HepG2 (cell line): ENCODE measurements around the gene TSPAN32. TPM values are rescaled to one million over a fixed set of nuclear protein-coding genes. Genes with fewer than 3 reads are reported as not detected.

Experiments used
- ATAC-seq: fragments of 200-7000 bp; cut with Tn5 transposase; 3 replicates; pipeline ENCODE4 v1.9.1; 2020; ENCODE audit warnings: mild to moderate bottlenecking, moderate library complexity
- BruUV-seq: library from RNA; stranded (reverse); fragments of 400-500 nt; replicated peaks from 2 replicates; lab custom pipeline; 2021; lab: Mats Ljungman, UMichigan
- CTCF ChIA-PET: fragments of 300-600 bp; formaldehyde crosslinking; extraction: SDS; loops from one replicate; lab custom pipeline; 2021; ENCODE audit warnings: low total read pairs, inconsistent platforms, low intra/inter-chr PET ratio; lab: Yijun Ruan, JAX
- POLR2A ChIA-PET: fragments of 350-600 bp; sonication (Branson Sonifier 250); formaldehyde crosslinking; loops from one replicate; lab custom pipeline; 2020; ENCODE audit warnings: antibody characterized with exemption, inconsistent platforms; lab: Yijun Ruan, JAX
- DNase-seq: peaks from one replicate; pipeline ENCODE4 v3.0.0-alpha.2; 2015; ENCODE audit warnings: low spot score
- FAIRE-seq: peaks from 3 replicates; lab custom pipeline; 2011; peaks lifted over from hg19 to GRCh38; lab: Jason Lieb, UNC
- H2AFZ ChIP-seq: one replicate; pipeline ENCODE4 v1.6.1; 2011; ENCODE audit warnings: low read length, inconsistent platforms
- H3K27ac ChIP-seq: fragments of 300-600 bp; 3 replicates; pipeline ENCODE4 v1.8.0; 2011; ENCODE audit warnings: mixed run types, mild to moderate bottlenecking, mixed read lengths, low read length, inconsistent platforms; ENCODE audit not compliant: insufficient read depth; ENCODE audit errors: extremely low read length
- H3K27me3 ChIP-seq, 2 experiments: fragments of 200-600 bp in 1 of 2; 2 replicates in 1 of 2; 3 replicates in 1 of 2; pipeline versions ENCODE4 v1.6.0 to v1.8.0; 2011; ENCODE audit warnings: low read length in 2 of 2, mild to moderate bottlenecking in 2 of 2, moderate library complexity in 2 of 2, inconsistent platforms in 1 of 2; ENCODE audit not compliant: insufficient read depth in 2 of 2, control insufficient read depth in 1 of 2
- H3K36me3 ChIP-seq, 2 experiments: fragments of 200-600 bp in 1 of 2; replicated peaks in 1 of 2; 2 replicates in 1 of 2; 3 replicates in 1 of 2; pipeline versions ENCODE4 v1.5.1 to v1.8.0; 2011; ENCODE audit warnings: low read length in 2 of 2, inconsistent platforms in 1 of 2; ENCODE audit not compliant: insufficient read depth in 2 of 2, control insufficient read depth in 1 of 2
- H3K4me1 ChIP-seq: 2 replicates; pipeline ENCODE4 v1.5.1; 2012; ENCODE audit warnings: low read length, inconsistent platforms; ENCODE audit not compliant: insufficient read depth
- H3K4me2 ChIP-seq: 2 replicates; pipeline ENCODE4 v1.6.0; 2011; ENCODE audit warnings: low read depth, low read length, inconsistent platforms
- H3K4me3 ChIP-seq, 3 experiments: fragments of 200-600 bp in 1 of 3; sonication (generic), shearing (Covaris generic) in 1 of 3; replicated peaks in 1 of 3; 2 replicates each; pipeline ENCODE4 v1.5.1; 2011 to 2016; ENCODE audit warnings: low read length in 3 of 3, inconsistent platforms in 2 of 3, low read depth in 2 of 3, mild to moderate bottlenecking in 2 of 3, control low read depth in 1 of 3, mixed read lengths in 1 of 3; ENCODE audit not compliant: insufficient read depth in 1 of 3
- H3K79me2 ChIP-seq: one replicate; pipeline ENCODE4 v1.6.1; 2011; ENCODE audit warnings: low read length, inconsistent platforms; ENCODE audit not compliant: insufficient read depth
- H3K9ac ChIP-seq: 2 replicates; pipeline ENCODE4 v1.6.0; 2011; ENCODE audit warnings: mild to moderate bottlenecking, low read depth, low read length, inconsistent platforms; ENCODE audit not compliant: insufficient read depth
- H3K9me3 ChIP-seq: 2 replicates; pipeline ENCODE4 v1.5.1; 2012; ENCODE audit warnings: mild to moderate bottlenecking, low read length
- H4K20me1 ChIP-seq: 2 replicates; pipeline ENCODE4 v1.6.0; 2011; ENCODE audit warnings: inconsistent platforms, mild to moderate bottlenecking, low read length, moderate library complexity; ENCODE audit not compliant: insufficient read depth
- BCLAF1 ChIP-seq: fragments of 450-650 bp; IDR thresholded peaks from 2 replicates; pipeline ENCODE4 v1.6.1; 2017; ENCODE audit warnings: mild to moderate bottlenecking
- CBX2 ChIP-seq, 2 experiments: fragments of 200-600 bp in 1 of 2; sonication (generic); formaldehyde crosslinking in 1 of 2; IDR thresholded peaks; 2 replicates each; pipeline versions ENCODE4 v1.7.0 to v1.8.1; 2018 to 2022; ENCODE audit warnings: low read depth in 2 of 2, low read length in 1 of 2, mild to moderate bottlenecking in 1 of 2, missing genetic modification reagents in 1 of 2
- KAT7 ChIP-seq: IDR thresholded peaks from 2 replicates; pipeline ENCODE4 v1.6.1; 2018; ENCODE audit warnings: borderline replicate concordance, missing compliant biosample characterization
- MNT ChIP-seq: fragments of 450-650 bp; IDR thresholded peaks from 2 replicates; pipeline ENCODE4 v1.6.1; 2016
- MTA3 ChIP-seq: sonication (generic); formaldehyde crosslinking; IDR thresholded peaks from 2 replicates; pipeline ENCODE4 v1.4.0; 2020; ENCODE audit warnings: missing genetic modification reagents
- TRIM24 ChIP-seq: sonication (generic); formaldehyde crosslinking; IDR thresholded peaks from 2 replicates; pipeline ENCODE4 v1.8.0; 2022; ENCODE audit warnings: mild to moderate bottlenecking, missing genetic modification reagents
- ZNF773 ChIP-seq: sonication (generic); formaldehyde crosslinking; IDR thresholded peaks from 2 replicates; pipeline ENCODE4 v1.4.0; 2020; ENCODE audit warnings: missing genetic modification reagents, borderline replicate concordance
- ZNF790 ChIP-seq: sonication (generic); formaldehyde crosslinking; IDR thresholded peaks from 2 replicates; pipeline ENCODE4 v1.8.0; 2022; ENCODE audit warnings: missing genetic modification reagents, mild to moderate bottlenecking, borderline replicate concordance
- WGBS: methylation state at CpG from one replicate; pipeline ENCODE4 v1.1.6; 2017; ENCODE audit warnings: low lambda C conversion rate; 5-methylcytosine and 5-hydroxymethylcytosine counted together
- in situ Hi-C: cut with HindIII; loops from 2 replicates; pipeline ENCODE4 v1.10.0; 2017; ENCODE audit warnings: low pct_unique_long_range_greater_than_20kb; ENCODE audit not compliant: extremely low pct_ligation_motif_present
- intact Hi-C: fragments of 100-400 bp; cut with micrococcal nuclease; formaldehyde crosslinking; loops from one replicate; pipeline ENCODE4 v1.10.0; 2022; ENCODE audit not compliant: unreplicated experiment
- polyA plus RNA-seq, 8 experiments: library from polyadenylated mRNA; depleted of rRNA in 3 of 8; stranded (reverse) in 7 of 8; unstranded in 1 of 8; fragments of >200 nt; fragmentation: Illumina TruSeq in 4 of 8; extraction: Trizol in 4 of 8; gene quantifications; 2 replicates each; pipeline versions ENCODE4 v1.2.1 to v1.2.3, GENCODE V29; 2011 to 2016; ENCODE audit warnings: low read depth in 4 of 8, missing spikeins in 1 of 8, mixed read lengths in 1 of 8; ENCODE audit not compliant: insufficient read depth in 1 of 8
- total RNA-seq, 5 experiments: library from RNA; depleted of rRNA; stranded (reverse); fragments of >200 nt; fragmentation: Illumina TruSeq; extraction: Trizol; gene quantifications; 2 replicates each; pipeline ENCODE4 v1.2.3, GENCODE V29; 2016; ENCODE audit warnings: low read depth in 1 of 5
- TF ChIP-seq, protein P1 (sequence below): sonication (generic); formaldehyde crosslinking; IDR thresholded peaks from 2 replicates; pipeline ENCODE4 v1.4.0; 2020; ENCODE audit warnings: low read depth, mild to moderate bottlenecking, missing genetic modification reagents
- TF ChIP-seq, protein P2 (sequence below): sonication (generic); formaldehyde crosslinking; IDR thresholded peaks from 2 replicates; pipeline ENCODE4 v1.5.1; 2020; ENCODE audit warnings: mild to moderate bottlenecking, missing genetic modification reagents, moderate library complexity
- TF ChIP-seq, protein P3 (sequence below): sonication (generic); formaldehyde crosslinking; IDR thresholded peaks from 2 replicates; pipeline ENCODE4 v1.5.1; 2020; ENCODE audit warnings: mild to moderate bottlenecking, moderate library complexity, missing genetic modification reagents

Gene TSPAN32
- total and polyA plus RNA-seq, 2 of the 13 experiments (the other 11 are each of a cell fraction or from before 2014, with no cell fraction given), result 0.09 to 0.70 TPM

DNA sequence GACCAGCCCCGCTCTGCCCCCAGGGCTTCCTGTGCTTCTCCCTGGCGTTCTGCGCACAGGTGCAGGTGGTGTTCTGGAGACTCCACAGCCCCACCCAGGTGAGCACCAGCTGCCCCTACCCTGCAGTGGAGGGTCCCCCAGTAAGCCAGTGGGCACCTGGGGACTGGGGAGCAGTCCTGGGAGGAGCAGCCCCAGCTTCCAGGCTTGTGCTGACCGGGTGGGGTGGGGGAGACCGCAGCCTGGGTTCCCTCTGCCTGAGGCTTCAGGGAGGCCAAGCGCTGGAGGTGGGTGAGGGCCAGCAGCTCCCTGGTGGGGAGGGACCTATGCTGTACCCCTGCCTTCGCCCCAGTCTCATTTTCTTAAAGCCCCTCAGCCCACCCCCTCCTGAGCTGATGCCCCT, 6.9 kb downstream of the TSPAN32 start (continued):
- TF ChIP-seq MNT (no peak), CBX2 (IDR thresholded peaks at IDR 0.05; ENCODE audit: low read depth, low read length) (no peak), CBX2 (CRISPR knock-in tag; IDR thresholded peaks at IDR 0.05; ENCODE audit: low read depth) (no peak), MTA3 (no peak), ZNF773 (CRISPR knock-in tag) (no peak), TRIM24 (CRISPR knock-in tag) (no peak), KAT7 (no peak)
- TF ChIP-seq, protein P1, sequence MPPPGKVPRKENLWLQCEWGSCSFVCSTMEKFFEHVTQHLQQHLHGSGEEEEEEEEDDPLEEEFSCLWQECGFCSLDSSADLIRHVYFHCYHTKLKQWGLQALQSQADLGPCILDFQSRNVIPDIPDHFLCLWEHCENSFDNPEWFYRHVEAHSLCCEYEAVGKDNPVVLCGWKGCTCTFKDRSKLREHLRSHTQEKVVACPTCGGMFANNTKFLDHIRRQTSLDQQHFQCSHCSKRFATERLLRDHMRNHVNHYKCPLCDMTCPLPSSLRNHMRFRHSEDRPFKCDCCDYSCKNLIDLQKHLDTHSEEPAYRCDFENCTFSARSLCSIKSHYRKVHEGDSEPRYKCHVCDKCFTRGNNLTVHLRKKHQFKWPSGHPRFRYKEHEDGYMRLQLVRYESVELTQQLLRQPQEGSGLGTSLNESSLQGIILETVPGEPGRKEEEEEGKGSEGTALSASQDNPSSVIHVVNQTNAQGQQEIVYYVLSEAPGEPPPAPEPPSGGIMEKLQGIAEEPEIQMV (CRISPR knock-in tag), result no peak

GRCh38 chr11:2309251-2310072, 7.6 kb downstream of the TSPAN32 start:
- no TSS peak for BruUV-seq
- H3K79me2 ChIP-seq, result no peaks in the 10 kb centered on the region
- intact Hi-C loops, result loop anchor here (10.0 kb wide), 1 partner anchor 225 kb away; no protein-coding TSS in a partner anchor
- DNase-seq (no peak), FAIRE-seq (no peak), ATAC-seq (no peak)
- ChIA-PET CTCF (no interaction called here), POLR2A (no interaction called here)
- H3K27me3 ChIP-seq, result peaks cover 9 to 26% of the 10 kb centered on the region in 2 experiments; a peak in 3 of 5 replicates
- H3K9ac ChIP-seq, result no peak overlapping the region
- no peak overlapping the region for H2AFZ ChIP-seq
- no peaks in the 10 kb centered on the region for H3K4me1 ChIP-seq
- WGBS, result 0% methylated on average over 1 of the region's 19 CpGs
- H3K27ac ChIP-seq, result no peak overlapping the region
- no peaks in the 10 kb centered on the region for H3K9me3 ChIP-seq
- H3K36me3 ChIP-seq, result no peaks in the 10 kb centered on the region
- no peaks in the 10 kb centered on the region for H4K20me1 ChIP-seq
- no peak overlapping the region for H3K4me2 ChIP-seq
- in situ Hi-C loops, result loop anchor here (5.0 kb wide), 2 partner anchors 108 to 218 kb away; no protein-coding TSS in a partner anchor
- H3K4me3 ChIP-seq, result no peak overlapping the region
- no peak for TF ChIP-seq BCLAF1
- TF ChIP-seq, protein P2, sequence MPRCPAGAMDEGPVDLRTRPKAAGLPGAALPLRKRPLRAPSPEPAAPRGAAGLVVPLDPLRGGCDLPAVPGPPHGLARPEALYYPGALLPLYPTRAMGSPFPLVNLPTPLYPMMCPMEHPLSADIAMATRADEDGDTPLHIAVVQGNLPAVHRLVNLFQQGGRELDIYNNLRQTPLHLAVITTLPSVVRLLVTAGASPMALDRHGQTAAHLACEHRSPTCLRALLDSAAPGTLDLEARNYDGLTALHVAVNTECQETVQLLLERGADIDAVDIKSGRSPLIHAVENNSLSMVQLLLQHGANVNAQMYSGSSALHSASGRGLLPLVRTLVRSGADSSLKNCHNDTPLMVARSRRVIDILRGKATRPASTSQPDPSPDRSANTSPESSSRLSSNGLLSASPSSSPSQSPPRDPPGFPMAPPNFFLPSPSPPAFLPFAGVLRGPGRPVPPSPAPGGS (CRISPR knock-in tag), result no peak
- TF ChIP-seq, protein P3, sequence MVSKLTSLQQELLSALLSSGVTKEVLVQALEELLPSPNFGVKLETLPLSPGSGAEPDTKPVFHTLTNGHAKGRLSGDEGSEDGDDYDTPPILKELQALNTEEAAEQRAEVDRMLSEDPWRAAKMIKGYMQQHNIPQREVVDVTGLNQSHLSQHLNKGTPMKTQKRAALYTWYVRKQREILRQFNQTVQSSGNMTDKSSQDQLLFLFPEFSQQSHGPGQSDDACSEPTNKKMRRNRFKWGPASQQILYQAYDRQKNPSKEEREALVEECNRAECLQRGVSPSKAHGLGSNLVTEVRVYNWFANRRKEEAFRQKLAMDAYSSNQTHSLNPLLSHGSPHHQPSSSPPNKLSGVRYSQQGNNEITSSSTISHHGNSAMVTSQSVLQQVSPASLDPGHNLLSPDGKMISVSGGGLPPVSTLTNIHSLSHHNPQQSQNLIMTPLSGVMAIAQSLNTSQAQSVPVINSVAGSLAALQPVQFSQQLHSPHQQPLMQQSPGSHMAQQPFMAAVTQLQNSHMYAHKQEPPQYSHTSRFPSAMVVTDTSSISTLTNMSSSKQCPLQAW (CRISPR knock-in tag), result no peak
- TF ChIP-seq ZNF790 (CRISPR knock-in tag), result no peak
